Keratinocyte (primary cell): ENCODE measurements around the gene GPX7. TPM values are rescaled to one million over a fixed set of nuclear protein-coding genes. Genes with fewer than 3 reads are reported as not detected.

ENCODE experiments used
- DNase-seq: peaks from one replicate; pipeline ENCODE4 v3.0.0-alpha.2; 2011; ENCODE audit warnings: low read depth, missing footprints, low spot score
- FAIRE-seq: peaks from 2 replicates; lab custom pipeline; 2011; peaks lifted over from hg19 to GRCh38; lab: Jason Lieb, UNC
- H2AFZ ChIP-seq: 2 replicates; pipeline ENCODE4 v1.6.0; 2012; ENCODE audit warnings: low read length, control low read depth, inconsistent platforms; ENCODE audit not compliant: control insufficient read depth
- H3K27ac ChIP-seq: 2 replicates; pipeline ENCODE4 v1.5.1; 2011; ENCODE audit warnings: low read length; ENCODE audit not compliant: control insufficient read depth, insufficient read depth
- H3K27me3 ChIP-seq: 3 replicates; pipeline ENCODE4 v1.6.0; 2011; ENCODE audit warnings: low read length; ENCODE audit not compliant: control insufficient read depth, insufficient read depth; ENCODE audit errors: extremely low read depth
- H3K36me3 ChIP-seq, 2 experiments: 2 replicates in 1 of 2; 3 replicates in 1 of 2; pipeline ENCODE4 v1.5.1; 2011; ENCODE audit warnings: low read length in 2 of 2, mild to moderate bottlenecking in 1 of 2; ENCODE audit not compliant: control insufficient read depth in 2 of 2, insufficient read depth in 2 of 2; ENCODE audit errors: extremely low read depth in 1 of 2
- H3K4me1 ChIP-seq: 3 replicates; pipeline ENCODE4 v1.5.1; 2011; ENCODE audit warnings: low read length; ENCODE audit not compliant: control insufficient read depth, insufficient read depth; ENCODE audit errors: extremely low read depth
- H3K4me2 ChIP-seq: 3 replicates; pipeline ENCODE4 v1.6.0; 2011; ENCODE audit warnings: low read depth, low read length; ENCODE audit not compliant: control insufficient read depth, insufficient read depth; ENCODE audit errors: extremely low read depth
- H3K4me3 ChIP-seq, 3 experiments: fragments of 200-600 bp in 1 of 3; sonication (generic) in 1 of 3; 2 replicates in 2 of 3; 3 replicates in 1 of 3; pipeline ENCODE4 v1.5.1; 2011 to 2016; ENCODE audit warnings: low read length in 3 of 3, mild to moderate bottlenecking in 3 of 3, control low read depth in 2 of 3, inconsistent platforms in 1 of 3, low read depth in 1 of 3, mixed read lengths in 1 of 3, mixed run types in 1 of 3, moderate library complexity in 1 of 3; ENCODE audit not compliant: control insufficient read depth in 2 of 3, insufficient read depth in 2 of 3; ENCODE audit errors: extremely low read depth in 1 of 3
- H3K79me2 ChIP-seq: 2 replicates; pipeline ENCODE4 v1.6.0; 2012; ENCODE audit warnings: low read length; ENCODE audit not compliant: control insufficient read depth, insufficient read depth
- H3K9ac ChIP-seq: 3 replicates; pipeline ENCODE4 v1.6.0; 2011; ENCODE audit warnings: low read length; ENCODE audit not compliant: control insufficient read depth, insufficient read depth; ENCODE audit errors: extremely low read depth
- H3K9me1 ChIP-seq: 3 replicates; pipeline ENCODE4 v1.6.0; 2011; ENCODE audit warnings: low read length; ENCODE audit not compliant: control insufficient read depth, insufficient read depth; ENCODE audit errors: extremely low read depth
- H3K9me3 ChIP-seq: 2 replicates; pipeline ENCODE4 v1.5.1; 2012; ENCODE audit warnings: low read depth, low read length; ENCODE audit not compliant: control insufficient read depth
- H4K20me1 ChIP-seq: 3 replicates; pipeline ENCODE4 v1.6.0; 2011; ENCODE audit warnings: low read length; ENCODE audit not compliant: control insufficient read depth, insufficient read depth; ENCODE audit errors: extremely low read depth
- EZH2 ChIP-seq: IDR thresholded peaks from one replicate; pipeline ENCODE4 v1.6.1; 2012; ENCODE audit warnings: inconsistent platforms, mild to moderate bottlenecking, low read length, moderate library complexity
- dilution Hi-C: fragments of 300-500 bp; cut with MboI; formaldehyde crosslinking; loops from one replicate; pipeline ENCODE4 v1.7.0; 2020; ENCODE audit warnings: low sequenced_read_pairs; ENCODE audit not compliant: extremely low pct_ligation_motif_present
- polyA minus RNA-seq, 3 experiments: library from RNA; depleted of rRNA, polyadenylated mRNA; stranded (reverse); fragments of >200 nt; gene quantifications; 1 replicate in 1 of 3; 2 replicates in 1 of 3; 3 replicates in 1 of 3; pipeline ENCODE4 v1.2.3, GENCODE V29; 2011
- polyA plus RNA-seq, 5 experiments: library from polyadenylated mRNA; depleted of rRNA in 3 of 5; stranded (reverse) in 3 of 5; stranded (forward) in 1 of 5; unstranded in 1 of 5; fragments of >200 nt; gene quantifications; 1 replicate in 1 of 5; 2 replicates in 3 of 5; 3 replicates in 1 of 5; pipeline versions ENCODE4 v1.2.1 to v1.2.3, GENCODE V29; 2011 to 2012; ENCODE audit warnings: missing spikeins in 2 of 5, low read depth in 1 of 5, low replicate concordance in 1 of 5
- TF ChIP-seq, protein P1 (sequence below), 3 experiments: IDR thresholded peaks in 1 of 3; conservative IDR thresholded peaks in 1 of 3; optimal IDR thresholded peaks in 1 of 3; 2 replicates in 2 of 3; 3 replicates in 1 of 3; pipeline versions ENCODE3 to v1.5.1; 2011; ENCODE audit warnings: low read length in 3 of 3, mild to moderate bottlenecking in 3 of 3, moderate library complexity in 2 of 3, control low read depth in 1 of 3, inconsistent platforms in 1 of 3; ENCODE audit not compliant: insufficient read depth in 2 of 3; ENCODE audit errors: extremely low read depth in 1 of 3

The GPX7 gene
- polyA plus RNA-seq (0.40 to 0.49 TPM (median 0.42 TPM) in 3 replicates), polyA minus RNA-seq (not detected in 3 replicates)
- polyA plus RNA-seq (2011; ENCODE audit: low read depth): not detected
- polyA plus RNA-seq (2011; cell fraction: cytosol; rRNA removed): 0.24 and 0.40 TPM in 2 replicates
- polyA plus RNA-seq (2011; cell fraction: nucleus; rRNA removed): 0.15 and 0.39 TPM in 2 replicates
- 0.13 and 0.26 TPM in 2 replicates for polyA plus RNA-seq (2012; ENCODE audit: low replicate concordance)
- not detected for polyA minus RNA-seq (2011; cell fraction: cytosol; rRNA and poly(A)+ RNA removed)
- not detected in 2 replicates for polyA minus RNA-seq (2011; cell fraction: nucleus; rRNA and poly(A)+ RNA removed)

DNA sequence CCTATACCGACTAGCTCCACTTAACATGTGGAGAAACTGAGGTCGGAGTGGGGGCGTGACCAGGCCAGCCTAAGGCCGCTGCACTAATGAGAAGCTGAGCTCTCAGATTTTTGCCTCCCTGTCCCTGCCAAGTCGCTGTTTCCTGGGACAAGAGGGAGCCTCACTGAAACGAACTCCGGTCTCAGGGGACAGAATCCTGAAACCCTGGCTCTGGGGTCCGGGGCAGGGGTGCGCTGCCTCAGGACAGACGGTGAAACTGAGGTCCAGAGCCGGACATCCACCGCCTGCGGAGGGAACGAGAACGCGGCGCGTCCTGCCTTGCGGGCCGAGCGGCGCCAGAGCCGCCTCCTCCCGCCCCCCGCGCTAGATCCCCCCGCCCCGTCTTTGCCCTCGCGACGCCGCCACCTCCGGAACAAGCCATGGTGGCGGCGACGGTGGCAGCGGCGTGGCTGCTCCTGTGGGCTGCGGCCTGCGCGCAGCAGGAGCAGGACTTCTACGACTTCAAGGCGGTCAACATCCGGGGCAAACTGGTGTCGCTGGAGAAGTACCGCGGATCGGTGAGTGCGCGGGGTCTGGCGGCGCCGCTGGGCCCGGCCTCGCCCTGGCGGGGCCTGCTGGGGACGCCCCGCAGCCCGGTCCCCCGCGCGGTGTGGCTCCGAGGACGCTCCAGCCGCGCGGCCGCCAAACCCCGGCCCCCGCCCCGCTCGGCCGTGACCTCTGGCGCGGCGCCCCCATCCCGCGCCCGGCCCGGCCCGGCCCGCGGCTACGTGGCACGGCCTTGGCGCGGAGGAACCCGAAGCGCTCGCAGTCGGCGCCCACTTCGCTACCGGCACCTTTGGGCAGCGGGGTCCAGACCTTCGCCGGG lies at the start of gene GPX7:
Gene GPX7 (plus strand): TSS at position 381 of the 865 bp plus-strand sequence. CDS start 39 bp downstream, at position 420.
- H2AFZ ChIP-seq: peak within 1 kb of the TSS; percentile 85
- DNase-seq (no peak), FAIRE-seq (no peak)

DNA sequence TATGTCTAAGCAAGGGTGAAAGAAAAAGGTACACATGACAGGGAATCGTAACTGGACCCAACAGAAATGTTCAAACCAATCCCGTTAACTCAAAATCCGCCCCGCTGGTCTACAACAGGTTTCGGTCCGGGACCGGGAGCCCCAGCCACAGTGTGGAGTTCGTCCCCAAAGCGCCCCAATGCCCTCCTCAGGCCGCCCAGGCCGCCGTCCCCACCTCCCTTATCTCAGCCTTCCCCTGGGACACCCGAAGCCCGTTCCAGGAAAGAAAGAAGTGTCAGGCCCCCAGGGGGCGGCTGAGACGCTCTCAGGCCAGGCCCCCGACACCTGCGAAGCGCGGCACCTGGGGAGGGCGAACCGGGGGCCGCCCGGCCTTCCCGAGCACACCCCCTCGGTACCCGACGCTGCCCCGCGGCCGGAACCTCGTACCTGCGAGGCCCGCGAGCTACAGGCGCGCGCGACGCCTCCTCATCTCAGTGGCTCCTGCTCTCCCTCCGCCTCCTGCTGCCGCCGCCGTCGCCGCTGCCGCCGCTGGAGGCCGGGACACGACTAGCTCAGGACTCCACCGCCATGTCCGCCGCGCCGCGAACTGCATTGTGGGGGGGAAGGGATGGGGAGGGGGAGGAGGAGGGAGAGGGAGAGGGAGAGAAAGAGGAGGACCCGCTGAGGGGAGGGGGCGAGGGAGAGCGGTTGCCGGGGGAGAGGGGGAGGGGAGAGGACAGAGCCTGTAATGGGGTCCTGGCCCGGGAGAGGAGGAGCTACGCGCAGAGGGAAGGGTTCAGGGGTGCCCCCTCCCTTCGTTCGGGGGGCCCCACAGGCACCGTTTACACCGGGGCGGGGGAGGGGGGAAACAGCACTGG lies 49.4 kb upstream of the GPX7 start, which contains the start of gene TUT4:
Gene TUT4 (minus strand): TSS at position 588 of the 857 bp plus-strand sequence. CDS start 26,812 bp downstream, outside the sequence.
- H3K4me2 ChIP-seq: peak within 1 kb of the TSS; percentile 79
- peak within 1 kb of the TSS; percentile 62 to 91 (median 83) for H3K4me3 ChIP-seq
- DNase-seq: no peak
- TF ChIP-seq EZH2: no peak
- TF ChIP-seq, protein P1, sequence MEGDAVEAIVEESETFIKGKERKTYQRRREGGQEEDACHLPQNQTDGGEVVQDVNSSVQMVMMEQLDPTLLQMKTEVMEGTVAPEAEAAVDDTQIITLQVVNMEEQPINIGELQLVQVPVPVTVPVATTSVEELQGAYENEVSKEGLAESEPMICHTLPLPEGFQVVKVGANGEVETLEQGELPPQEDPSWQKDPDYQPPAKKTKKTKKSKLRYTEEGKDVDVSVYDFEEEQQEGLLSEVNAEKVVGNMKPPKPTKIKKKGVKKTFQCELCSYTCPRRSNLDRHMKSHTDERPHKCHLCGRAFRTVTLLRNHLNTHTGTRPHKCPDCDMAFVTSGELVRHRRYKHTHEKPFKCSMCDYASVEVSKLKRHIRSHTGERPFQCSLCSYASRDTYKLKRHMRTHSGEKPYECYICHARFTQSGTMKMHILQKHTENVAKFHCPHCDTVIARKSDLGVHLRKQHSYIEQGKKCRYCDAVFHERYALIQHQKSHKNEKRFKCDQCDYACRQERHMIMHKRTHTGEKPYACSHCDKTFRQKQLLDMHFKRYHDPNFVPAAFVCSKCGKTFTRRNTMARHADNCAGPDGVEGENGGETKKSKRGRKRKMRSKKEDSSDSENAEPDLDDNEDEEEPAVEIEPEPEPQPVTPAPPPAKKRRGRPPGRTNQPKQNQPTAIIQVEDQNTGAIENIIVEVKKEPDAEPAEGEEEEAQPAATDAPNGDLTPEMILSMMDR (optimal IDR thresholded peaks at IDR 0.05 in 1 of 3, IDR thresholded peaks at IDR 0.05 in 1 of 3, conservative IDR thresholded peaks at IDR 0.05 in 1 of 3; ENCODE audit: extremely low read depth in 1 of 3, insufficient read depth in 2 of 3, low read length in 3 of 3): peak in 1 of 3 experiments; percentile 11
- H3K9ac ChIP-seq: peak within 1 kb of the TSS; percentile 91
- FAIRE-seq: no peak
- H3K79me2 ChIP-seq: peaks cover 27% of the 10 kb centered on the region
- H3K4me1 ChIP-seq: peaks cover 33% of the 10 kb centered on the region
- peak within 1 kb of the TSS; percentile 98 for H3K27ac ChIP-seq
- H3K36me3 ChIP-seq: no peaks in the 10 kb centered on the region
- H4K20me1 ChIP-seq: no peaks in the 10 kb centered on the region
- H3K9me3 ChIP-seq: no peaks in the 10 kb centered on the region
- H3K9me1 ChIP-seq: no peaks in the 10 kb centered on the region
- H3K27me3 ChIP-seq: no peaks in the 10 kb centered on the region
- H2AFZ ChIP-seq: peak within 1 kb of the TSS; percentile 78
- dilution Hi-C loops: no loop called here

More for the DNA sequence above, at the start of gene GPX7:
- H3K4me2 ChIP-seq: peak within 1 kb of the TSS; percentile 61
- H3K27ac ChIP-seq: no peak within 1 kb of the TSS
- dilution Hi-C loops: no loop called here
- no peaks in the 10 kb centered on the region for H3K9me1 ChIP-seq
- no peaks in the 10 kb centered on the region for H3K27me3 ChIP-seq
- H3K9me3 ChIP-seq: no peaks in the 10 kb centered on the region
- H3K36me3 ChIP-seq: no peaks in the 10 kb centered on the region
- H3K4me1 ChIP-seq: no peaks in the 10 kb centered on the region
- no peaks in the 10 kb centered on the region for H4K20me1 ChIP-seq
- H3K4me3 ChIP-seq: peak within 1 kb of the TSS; percentile 13 to 34 (median 30)
- TF ChIP-seq, protein P1 (optimal IDR thresholded peaks at IDR 0.05 in 1 of 3, IDR thresholded peaks at IDR 0.05 in 1 of 3, conservative IDR thresholded peaks at IDR 0.05 in 1 of 3; ENCODE audit: extremely low read depth in 1 of 3, insufficient read depth in 2 of 3, low read length in 3 of 3): no peak
- TF ChIP-seq EZH2: no peak
- peak within 1 kb of the TSS; percentile 42 for H3K9ac ChIP-seq
- no peaks in the 10 kb centered on the region for H3K79me2 ChIP-seq
